Stimulated activated CD4-positive, alpha-beta T cell treated with anti-CD3 and anti-CD28 coated beads, Interleukin-4, amount 100 ng/mL, for 4 hours (primary cell): Measurements from ENCODE around the gene AGRN.
"Not testable (repeated sequence)": the region's sequence is repeated elsewhere in the genome, so short reads cannot be mapped to it uniquely, and the experiment has no call there.

ENCODE experiments used
- DNase-seq, 2 experiments: peaks; one replicate each; pipeline ENCODE4 v3.0.0-alpha.2; 2020

The AGRN gene

DNA sequence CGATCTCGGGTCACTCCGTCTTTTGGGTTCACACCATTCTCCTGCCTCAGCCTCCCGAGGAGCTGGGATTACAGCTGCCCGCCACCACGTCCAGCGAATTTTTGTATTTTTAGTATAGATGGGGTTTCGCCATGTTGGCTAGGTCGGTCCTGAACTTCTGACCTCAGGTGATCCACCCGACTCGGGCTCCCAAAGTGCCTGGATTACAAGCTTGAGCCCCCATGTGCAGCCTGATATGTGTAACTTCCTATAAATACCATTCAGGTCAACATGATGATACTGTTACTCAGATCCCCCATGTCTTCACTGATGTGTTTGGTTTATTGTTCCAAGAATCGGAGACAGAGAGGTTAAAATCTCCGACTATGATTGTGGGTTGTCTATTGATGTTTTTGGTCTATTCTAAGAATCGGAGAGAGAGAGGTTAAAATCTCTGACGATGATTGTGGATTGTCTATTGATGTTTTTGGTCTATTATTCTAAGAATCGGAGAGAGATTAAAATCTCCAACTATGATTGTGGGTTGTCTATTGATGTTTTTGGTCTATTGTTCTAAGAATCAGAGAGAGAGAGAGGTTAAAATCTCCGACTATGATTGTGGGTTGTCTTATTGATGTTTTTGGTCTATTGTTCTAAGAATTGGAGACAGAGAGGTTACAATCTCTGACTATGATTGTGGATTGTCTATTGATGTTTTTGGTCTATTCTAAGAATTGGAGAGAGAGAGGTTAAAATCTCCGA is 78.9 kb downstream of the AGRN start:
- no peak for DNase-seq

DNA sequence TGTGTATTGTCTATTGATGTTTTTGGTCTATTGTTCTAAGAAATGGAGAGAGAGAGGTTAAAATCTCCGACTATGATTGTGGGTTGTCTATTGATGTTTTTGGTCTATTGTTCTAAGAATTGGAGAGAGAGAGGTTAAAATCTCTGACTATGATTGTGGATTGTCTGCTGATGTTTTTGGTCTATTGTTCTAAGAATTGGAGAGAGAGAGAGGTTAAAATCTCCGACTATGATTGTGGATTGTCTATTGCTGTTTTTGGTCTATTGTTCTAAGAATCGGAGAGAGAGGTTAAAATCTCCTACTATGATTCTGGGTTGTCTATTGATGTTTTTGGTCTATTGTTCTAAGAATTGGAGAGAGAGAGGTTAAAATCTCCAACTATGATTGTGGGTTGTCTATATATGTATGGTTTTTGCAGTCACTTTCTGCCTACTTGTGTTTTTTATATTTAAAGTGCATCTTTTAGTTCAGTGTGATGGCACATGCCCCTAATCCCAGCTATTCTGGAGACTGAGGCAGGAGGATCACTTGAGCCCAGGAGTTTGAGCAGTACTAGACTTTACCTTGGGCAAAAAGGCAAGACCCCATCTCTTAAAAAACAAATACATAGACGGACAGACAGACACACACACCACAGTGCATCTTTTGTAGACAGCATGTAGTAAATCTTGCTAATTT is 79.7 kb downstream of the AGRN start:
- DNase-seq: no peak

- no peak for DNase-seq
Observed at GRCh38 chr1:1100296-1100695, 80.4 kb downstream of the AGRN start.

DNA sequence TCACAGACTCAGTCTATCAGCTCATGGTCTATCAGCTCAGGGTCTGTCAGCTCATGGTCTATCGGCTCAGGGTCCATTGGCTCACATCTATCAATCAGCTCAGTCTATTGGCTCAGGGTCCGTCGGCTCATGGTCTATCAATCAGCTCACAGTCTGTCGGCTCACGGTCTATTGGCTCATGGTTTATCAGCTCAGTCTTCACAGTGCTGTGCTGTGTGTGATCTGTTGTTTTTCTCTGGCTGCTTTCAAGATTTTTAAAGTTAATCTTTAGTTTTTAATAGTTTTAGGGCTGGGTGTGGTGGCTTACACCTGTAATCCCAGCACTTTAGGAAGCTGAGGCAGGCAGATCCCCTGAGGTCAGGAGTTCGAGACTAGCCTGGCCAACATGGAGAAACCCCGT is 81.6 kb downstream of the AGRN start:
- DNase-seq: no peak

- not testable (repeated sequence) for DNase-seq
Observed at GRCh38 chr1:1104152-1104551, 84.2 kb downstream of the AGRN start.
